Hepatocyte (in vitro differentiated cells): Measurements from ENCODE around the gene CCRL2. TPM values are rescaled to one million over a fixed set of nuclear protein-coding genes. Genes with fewer than 3 reads are reported as not detected.

ENCODE experiments used
- DNase-seq: peaks from one replicate; pipeline ENCODE4 v3.0.0-alpha.2; 2016; ENCODE audit warnings: low spot score
- H2AFZ ChIP-seq: fragments of 200-600 bp; sonication (generic); 2 replicates; pipeline ENCODE4 v1.6.0; 2016; ENCODE audit warnings: antibody characterized with exemption, mild to moderate bottlenecking
- H3K27ac ChIP-seq: fragments of 200-600 bp; sonication (generic); 2 replicates; pipeline ENCODE4 v1.5.1; 2016; ENCODE audit warnings: mild to moderate bottlenecking
- H3K27me3 ChIP-seq: fragments of 200-600 bp; sonication (generic); 2 replicates; pipeline ENCODE4 v1.6.1; 2016
- H3K36me3 ChIP-seq: fragments of 200-600 bp; sonication (generic); replicated peaks from 2 replicates; pipeline ENCODE4 v1.5.1; 2016; ENCODE audit warnings: low read depth; ENCODE audit not compliant: insufficient read depth
- H3K4me1 ChIP-seq: fragments of 200-600 bp; sonication (generic); 2 replicates; pipeline ENCODE4 v1.5.1; 2016; ENCODE audit warnings: mild to moderate bottlenecking, moderate library complexity; ENCODE audit not compliant: insufficient read depth
- H3K4me2 ChIP-seq: fragments of 200-600 bp; sonication (generic); 2 replicates; pipeline ENCODE4 v1.6.0; 2016
- H3K4me3 ChIP-seq: fragments of 200-600 bp; sonication (generic); 2 replicates; pipeline ENCODE4 v1.5.1; 2016; ENCODE audit warnings: mild to moderate bottlenecking
- H3K79me2 ChIP-seq: fragments of 200-600 bp; sonication (generic); 2 replicates; pipeline ENCODE4 v1.6.0; 2017; ENCODE audit warnings: mild to moderate bottlenecking
- H3K9me2 ChIP-seq: fragments of 200-600 bp; sonication (generic); replicated peaks from 2 replicates; pipeline ENCODE4 v1.6.0; 2017; ENCODE audit warnings: mild to moderate bottlenecking; ENCODE audit not compliant: insufficient read depth
- H3K9me3 ChIP-seq: fragments of 200-600 bp; sonication (generic); 2 replicates; pipeline ENCODE4 v1.5.1; 2016; ENCODE audit warnings: low read depth, mild to moderate bottlenecking
- H4K20me1 ChIP-seq: fragments of 200-600 bp; sonication (generic); 2 replicates; pipeline ENCODE4 v1.6.0; 2016; ENCODE audit warnings: mild to moderate bottlenecking; ENCODE audit not compliant: insufficient read depth, poor library complexity, severe bottlenecking
- EZH2 ChIP-seq: fragments of 200-600 bp; sonication (generic); IDR thresholded peaks from 2 replicates; pipeline ENCODE4 v1.6.1; 2016; ENCODE audit warnings: antibody characterized with exemption, mild to moderate bottlenecking, borderline replicate concordance
- EZH2phosphoT487 ChIP-seq: fragments of 200-600 bp; sonication (generic); IDR thresholded peaks from one replicate; pipeline ENCODE4 v1.6.1; 2018; ENCODE audit warnings: antibody characterized with exemption, mild to moderate bottlenecking, low read depth, moderate library complexity; ENCODE audit not compliant: unreplicated experiment, severe bottlenecking
- WGBS: methylation state at CpG from one replicate; pipeline ENCODE4 v1.1.6; 2016; ENCODE audit warnings: low lambda C conversion rate; ENCODE audit errors: missing lambda C conversion rate; 5-methylcytosine and 5-hydroxymethylcytosine counted together
- polyA plus RNA-seq: library from polyadenylated mRNA; unstranded; fragments of >200 nt; fragmentation: Nextera tagmentation; extraction: Ambion mirVana; gene quantifications from 2 replicates; pipeline ENCODE4 v1.2.1, GENCODE V29; 2016
- total RNA-seq: library from RNA; depleted of rRNA; stranded (reverse); fragments of >200 nt; gene quantifications from 2 replicates; pipeline ENCODE4 v1.2.3, GENCODE V29; 2014
- TF ChIP-seq, protein P1 (sequence below): fragments of 200-600 bp; sonication (generic); IDR thresholded peaks from 2 replicates; pipeline ENCODE4 v1.5.1; 2016; ENCODE audit warnings: antibody characterized with exemption, mild to moderate bottlenecking; ENCODE audit not compliant: poor library complexity

CCRL2 gene
- total and polyA plus RNA-seq, 2 experiments from 2014 or later: 1.5 to 4.0 TPM

DNA sequence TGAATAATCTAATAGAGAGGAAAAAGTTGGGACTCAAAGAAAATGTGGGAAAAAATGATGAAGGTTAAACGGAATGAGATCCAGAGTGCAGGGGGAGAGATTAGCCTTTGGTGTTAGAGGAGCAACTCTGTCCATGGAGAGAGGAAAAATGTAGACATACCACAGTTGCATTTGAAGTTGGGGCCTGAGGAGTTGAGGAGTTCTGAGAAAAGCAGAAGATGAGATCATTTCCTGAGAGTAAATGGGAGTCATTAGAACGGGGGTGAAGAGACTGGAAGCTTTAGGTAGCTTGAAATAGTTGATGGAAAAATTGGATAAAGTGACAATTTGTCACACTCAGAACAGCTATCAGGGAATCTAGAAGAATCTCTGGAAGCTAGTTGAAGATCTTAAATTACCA lies 7.5 kb upstream of the CCRL2 start:
- Histone ChIP-seq H2AFZ (no peak overlapping the region), H3K4me1 (no peaks in the 10 kb centered on the region), H3K4me3 (no peak overlapping the region), H3K9me3 (no peaks in the 10 kb centered on the region), H3K4me2 (no peak overlapping the region), H3K27me3 (peaks cover 21% of the 10 kb centered on the region), H3K9me2 (no peaks in the 10 kb centered on the region), H4K20me1 (no peaks in the 10 kb centered on the region), H3K27ac (peak overlapping the region; percentile 36), H3K36me3 (no peaks in the 10 kb centered on the region), H3K79me2 (no peaks in the 10 kb centered on the region)
- DNase-seq: no peak
- 64% methylated on average over 2 of the region's 2 CpGs for WGBS
- TF ChIP-seq, protein P1, sequence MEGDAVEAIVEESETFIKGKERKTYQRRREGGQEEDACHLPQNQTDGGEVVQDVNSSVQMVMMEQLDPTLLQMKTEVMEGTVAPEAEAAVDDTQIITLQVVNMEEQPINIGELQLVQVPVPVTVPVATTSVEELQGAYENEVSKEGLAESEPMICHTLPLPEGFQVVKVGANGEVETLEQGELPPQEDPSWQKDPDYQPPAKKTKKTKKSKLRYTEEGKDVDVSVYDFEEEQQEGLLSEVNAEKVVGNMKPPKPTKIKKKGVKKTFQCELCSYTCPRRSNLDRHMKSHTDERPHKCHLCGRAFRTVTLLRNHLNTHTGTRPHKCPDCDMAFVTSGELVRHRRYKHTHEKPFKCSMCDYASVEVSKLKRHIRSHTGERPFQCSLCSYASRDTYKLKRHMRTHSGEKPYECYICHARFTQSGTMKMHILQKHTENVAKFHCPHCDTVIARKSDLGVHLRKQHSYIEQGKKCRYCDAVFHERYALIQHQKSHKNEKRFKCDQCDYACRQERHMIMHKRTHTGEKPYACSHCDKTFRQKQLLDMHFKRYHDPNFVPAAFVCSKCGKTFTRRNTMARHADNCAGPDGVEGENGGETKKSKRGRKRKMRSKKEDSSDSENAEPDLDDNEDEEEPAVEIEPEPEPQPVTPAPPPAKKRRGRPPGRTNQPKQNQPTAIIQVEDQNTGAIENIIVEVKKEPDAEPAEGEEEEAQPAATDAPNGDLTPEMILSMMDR: no peak
- TF ChIP-seq EZH2: no peak
- TF ChIP-seq EZH2phosphoT487: no peak

DNA sequence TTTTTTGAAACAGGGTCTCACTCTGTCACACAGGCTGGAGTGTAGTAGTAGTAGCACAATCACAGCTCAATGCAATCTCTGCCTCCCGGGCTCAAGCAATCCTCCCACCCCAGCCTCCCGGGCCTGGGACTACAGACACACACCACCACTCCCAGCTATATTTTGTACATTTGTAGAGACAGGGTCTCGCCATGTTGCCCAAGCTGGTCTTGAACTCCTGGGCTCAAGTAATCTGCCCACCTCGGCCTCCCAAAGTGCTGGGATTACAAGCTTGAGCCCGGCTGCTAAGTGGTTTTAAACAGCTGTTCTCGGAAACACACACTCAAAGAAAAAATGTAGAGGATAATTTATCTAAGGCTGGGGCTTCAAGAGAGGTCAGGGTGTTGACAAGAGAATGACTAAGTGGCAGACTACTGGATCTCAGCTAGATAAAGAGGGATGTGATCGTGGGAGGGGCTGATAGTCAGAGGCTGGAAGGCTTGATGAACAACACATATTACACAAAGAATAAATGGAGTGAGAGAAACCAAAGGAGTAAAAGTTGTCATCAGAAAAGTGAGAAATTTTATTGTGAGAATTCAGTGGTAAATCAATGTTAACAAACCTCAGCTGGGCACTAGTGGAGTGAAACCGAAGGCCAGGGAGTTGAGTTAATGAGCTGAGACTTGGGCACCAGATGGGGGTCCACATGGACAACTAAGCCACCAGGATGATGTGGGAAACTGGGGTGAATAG lies 6.9 kb upstream of the CCRL2 start:
- WGBS: 34% methylated on average over 8 of the region's 8 CpGs
- no peak overlapping the region for H2AFZ ChIP-seq
- no peaks in the 10 kb centered on the region for H3K79me2 ChIP-seq
- no peaks in the 10 kb centered on the region for H3K4me1 ChIP-seq
- H3K9me3 ChIP-seq: no peaks in the 10 kb centered on the region
- H3K27ac ChIP-seq: peak overlapping the region; percentile 36
- no peaks in the 10 kb centered on the region for H3K9me2 ChIP-seq
- no peaks in the 10 kb centered on the region for H4K20me1 ChIP-seq
- TF ChIP-seq, protein P1: no peak
- TF ChIP-seq EZH2: no peak
- peak; percentile 74 for TF ChIP-seq EZH2phosphoT487
- no peaks in the 10 kb centered on the region for H3K36me3 ChIP-seq
- H3K27me3 ChIP-seq: peaks cover 18% of the 10 kb centered on the region
- H3K4me2 ChIP-seq: no peak overlapping the region
- no peak overlapping the region for H3K4me3 ChIP-seq
- DNase-seq: peak; percentile 65

DNA sequence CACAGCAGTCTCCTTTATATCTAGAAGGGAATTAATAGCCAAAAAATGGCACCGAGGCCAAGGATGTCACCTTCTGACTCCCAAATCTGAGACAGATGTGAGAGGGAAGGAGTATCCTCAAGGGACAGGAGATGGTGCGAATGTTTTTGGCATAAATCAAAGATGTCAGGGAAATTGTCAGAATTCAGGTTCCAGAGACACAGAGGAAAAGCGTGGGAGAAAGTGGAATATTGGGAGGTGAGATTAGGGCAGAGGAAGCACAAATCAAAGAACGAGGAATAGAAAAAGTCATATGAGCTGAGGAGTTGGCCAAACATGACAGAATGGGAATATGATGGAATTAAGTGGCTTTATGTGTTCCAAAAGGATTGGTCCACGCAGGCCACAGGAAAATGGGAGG lies 6.2 kb upstream of the CCRL2 start:
- Histone ChIP-seq H3K4me3 (no peak overlapping the region), H3K79me2 (no peaks in the 10 kb centered on the region), H3K4me2 (no peak overlapping the region), H3K27ac (no peak overlapping the region), H2AFZ (no peak overlapping the region), H3K4me1 (peaks cover 6% of the 10 kb centered on the region), H3K36me3 (no peaks in the 10 kb centered on the region), H3K9me2 (no peaks in the 10 kb centered on the region), H4K20me1 (no peaks in the 10 kb centered on the region), H3K9me3 (no peaks in the 10 kb centered on the region), H3K27me3 (peaks cover 18% of the 10 kb centered on the region)
- no peak for DNase-seq
- TF ChIP-seq, protein P1: no peak
- TF ChIP-seq EZH2phosphoT487: no peak
- TF ChIP-seq EZH2: no peak
- WGBS: 90% methylated on average over 5 of the region's 5 CpGs
